T-helper 9 cell (primary cell): ENCODE results near the gene C10orf67.

Source experiments
- DNase-seq: peaks from one replicate; pipeline ENCODE4 v3.0.0-alpha.2; 2020

Gene C10orf67

GRCh38 chr10:23194966-23195845 is 149.4 kb downstream of the C10orf67 start:
- DNase-seq, result no peak

GRCh38 chr10:23194471-23194965 is 150.1 kb downstream of the C10orf67 start:
- DNase-seq, result no peak

- no peak for DNase-seq
Measured at GRCh38 chr10:23193435-23194074, 151.0 kb downstream of the C10orf67 start.

- no peak for DNase-seq
Measured at GRCh38 chr10:23192712-23193434, 151.7 kb downstream of the C10orf67 start.

- DNase-seq, result no peak
Measured at GRCh38 chr10:23191764-23192711, 152.6 kb downstream of the C10orf67 start, which contains the start of gene PTF1A. Gene PTF1A (plus strand): TSS chr10:23192312. CDS start chr10:23192531, 219 bp downstream.

- DNase-seq, result no peak
Measured at GRCh38 chr10:23190872-23191763, 153.5 kb downstream of the C10orf67 start.

- no peak for DNase-seq
Measured at GRCh38 chr10:23189024-23189423, 155.6 kb downstream of the C10orf67 start.

- no peak for DNase-seq
Measured at GRCh38 chr10:23187155-23187554, 157.4 kb downstream of the C10orf67 start.

- no peak for DNase-seq
Measured at GRCh38 chr10:23186697-23187096, 157.9 kb downstream of the C10orf67 start.

GRCh38 chr10:23186178-23186577 is 158.4 kb downstream of the C10orf67 start:
- DNase-seq, result no peak

- no peak for DNase-seq
Measured at GRCh38 chr10:23174977-23175512, 169.6 kb downstream of the C10orf67 start.

- DNase-seq, result no peak
Measured at GRCh38 chr10:23174074-23174976, 170.3 kb downstream of the C10orf67 start.

- DNase-seq, result no peak
Measured at GRCh38 chr10:23173214-23174073, 171.2 kb downstream of the C10orf67 start.

GRCh38 chr10:23172429-23173213 is 172.0 kb downstream of the C10orf67 start:
- no peak for DNase-seq

GRCh38 chr10:23171232-23171876 is 173.2 kb downstream of the C10orf67 start:
- no peak for DNase-seq

- DNase-seq, result peak; percentile 4
Measured at GRCh38 chr10:23158370-23158769, 186.2 kb downstream of the C10orf67 start.
